Measurements from ENCODE around the gene LYST. TPM values are rescaled to one million over a fixed set of nuclear protein-coding genes. Genes with fewer than 3 reads are reported as not detected.

Gene LYST
- total and polyA plus RNA-seq, 2 donors (not counting 3 experiments of a cell fraction or from before 2014, with no cell fraction given): 3.1 to 9.6 TPM

GRCh38 chr1:235872270-235872669 is 5.6 kb upstream of the LYST start:
- no peak overlapping the region for H3K4me3 ChIP-seq (replicated peaks in 1 of 3; ENCODE audit: insufficient read depth in 1 of 3, low read depth in 1 of 3, low read length in 3 of 3)
- no peak overlapping the region for H2AFZ ChIP-seq (ENCODE audit: low read depth, low read length)
- no peaks in the 10 kb centered on the region for H3K9me1 ChIP-seq (replicated peaks; ENCODE audit: control insufficient read depth, extremely low read depth, insufficient read depth, low read length)
- H3K79me2 ChIP-seq (ENCODE audit: control insufficient read depth, insufficient read depth, low read length): no peaks in the 10 kb centered on the region
- no peak overlapping the region for H3K4me2 ChIP-seq (ENCODE audit: insufficient read depth, low read length)
- peaks cover 3 to 14% of the 10 kb centered on the region in 2 experiments for H3K27me3 ChIP-seq (ENCODE audit: control insufficient read depth in 2 of 2, insufficient read depth in 2 of 2, low read length in 2 of 2)
- intact Hi-C loops (cut with micrococcal nuclease): no loop called here
- no peak for TF ChIP-seq POLR2AphosphoS5 (IDR thresholded peaks at IDR 0.05; ENCODE audit: insufficient read depth, low read depth, low read length)
- TF ChIP-seq CTCF (IDR thresholded peaks at IDR 0.05; ENCODE audit: extremely low read depth in 1 of 2, insufficient read depth in 1 of 2, low read depth in 1 of 2, low read length in 2 of 2): no peak
- no peak for TF ChIP-seq JUN (IDR thresholded peaks at IDR 0.05; ENCODE audit: borderline replicate concordance, insufficient read depth, insufficient read length, low read depth)
- TF ChIP-seq MYC (IDR thresholded peaks at IDR 0.05; ENCODE audit: low read depth, low read length): no peak
- TF ChIP-seq POLR2A (IDR thresholded peaks at IDR 0.05; ENCODE audit: low read depth, low read length): no peak
- no peak for TF ChIP-seq FOS (IDR thresholded peaks at IDR 0.05; ENCODE audit: borderline replicate concordance, insufficient read depth, low read length)
- no peak for TF ChIP-seq EZH2 (IDR thresholded peaks at IDR 0.05; ENCODE audit: borderline replicate concordance, low read depth, low read length, severe bottlenecking)
- TF ChIP-seq MAX (IDR thresholded peaks at IDR 0.05; ENCODE audit: insufficient read depth, insufficient read length): no peak
- no peak for TF ChIP-seq GATA2 (IDR thresholded peaks at IDR 0.05; ENCODE audit: insufficient read depth, insufficient read length, low read depth, low read length)
- no TSS peak for BruUV-seq (replicated peaks)
- H3K9ac ChIP-seq (replicated peaks; ENCODE audit: extremely low read depth, insufficient read depth, low read length): no peak overlapping the region
- no peak overlapping the region for H3K27ac ChIP-seq (ENCODE audit: insufficient read depth, low read depth, low read length)
- dilution Hi-C loops (cut with MboI; ENCODE audit: extremely low pct_ligation_motif_present, low sequenced_read_pairs): no loop called here
- no peaks in the 10 kb centered on the region for H3K9me3 ChIP-seq (replicated peaks; ENCODE audit: control insufficient read depth, insufficient read depth, low read length)
- FAIRE-seq (no peak), DNase-seq (ENCODE audit: low read depth, low spot score) (no peak)
- H4K20me1 ChIP-seq (replicated peaks; ENCODE audit: control insufficient read depth, extremely low read depth, insufficient read depth, low read length): no peaks in the 10 kb centered on the region
- CTCF ChIA-PET: no interaction called here
- H3K36me3 ChIP-seq (ENCODE audit: control insufficient read depth in 2 of 2, extremely low read depth in 1 of 2, insufficient read depth in 2 of 2, low read length in 2 of 2): no peaks in the 10 kb centered on the region
- POLR2A ChIA-PET: no interaction called here
- peaks cover 4% of the 10 kb centered on the region for H3K4me1 ChIP-seq (ENCODE audit: control insufficient read depth, extremely low read depth, insufficient read depth, low read length)
